WTC11 (cell line): Measurements from ENCODE around the gene IKBKG. TPM values are rescaled to one million over a fixed set of nuclear protein-coding genes. Genes with fewer than 3 reads are reported as not detected.
"Not testable (repeated sequence)": the region's sequence is repeated elsewhere in the genome, so short reads cannot be mapped to it uniquely, and the experiment has no call there.

ENCODE experiments used
- ATAC-seq: fragments of 200-7000 bp; cut with Tn5 transposase; 2 replicates; pipeline ENCODE4 v1.10.0; 2021; ENCODE audit warnings: mild to moderate bottlenecking, moderate library complexity
- CTCF ChIA-PET: fragments of 300-600 bp; sonication (Branson Sonifier 250); formaldehyde crosslinking; loops from one replicate; lab custom pipeline; 2021; ENCODE audit warnings: antibody characterized with exemption; lab: Charles Lee
- POLR2A ChIA-PET: fragments of 350-600 bp; sonication (Branson Sonifier 250); formaldehyde crosslinking; loops from one replicate; lab custom pipeline; 2021; ENCODE audit warnings: antibody characterized with exemption; lab: Charles Lee
- DNase-seq: peaks from one replicate; pipeline ENCODE4 v3.0.0; 2021; ENCODE audit warnings: low spot score
- H3K27ac Mint-ChIP-seq: 2 replicates; pipeline ENCODE4 v1.8.0; 2021; ENCODE audit warnings: mixed read lengths
- H3K27me3 Mint-ChIP-seq: 2 replicates; pipeline ENCODE4 v1.8.0; 2021; ENCODE audit warnings: low read depth, mild to moderate bottlenecking, moderate library complexity, mixed read lengths
- H3K36me3 Mint-ChIP-seq: 2 replicates; pipeline ENCODE4 v1.8.0; 2021; ENCODE audit warnings: mixed read lengths
- H3K4me1 Mint-ChIP-seq: 2 replicates; pipeline ENCODE4 v1.8.0; 2022; ENCODE audit warnings: mixed read lengths
- H3K4me3 Mint-ChIP-seq: 2 replicates; pipeline ENCODE4 v1.8.0; 2021; ENCODE audit warnings: mild to moderate bottlenecking, moderate library complexity, mixed read lengths
- H3K9me3 Mint-ChIP-seq: 2 replicates; pipeline ENCODE4 v1.8.0; 2021; ENCODE audit warnings: mixed read lengths
- CBFB ChIP-seq: sonication (generic); formaldehyde crosslinking; IDR thresholded peaks from 2 replicates; pipeline ENCODE4 v1.8.1; 2022; ENCODE audit warnings: mild to moderate bottlenecking, low read depth, missing genetic modification reagents
- CREB1 ChIP-seq: sonication (generic); formaldehyde crosslinking; IDR thresholded peaks from 2 replicates; pipeline ENCODE4 v1.8.0; 2023; ENCODE audit warnings: mild to moderate bottlenecking, missing genetic modification reagents
- GABPB1 ChIP-seq: sonication (generic); formaldehyde crosslinking; IDR thresholded peaks from 2 replicates; pipeline ENCODE4 v1.8.1; 2023; ENCODE audit warnings: mild to moderate bottlenecking, missing genetic modification reagents
- IRF2 ChIP-seq: sonication (generic); formaldehyde crosslinking; IDR thresholded peaks from 2 replicates; pipeline ENCODE4 v1.8.0; 2022; ENCODE audit warnings: low read depth, missing genetic modification reagents, borderline replicate concordance
- NFATC4 ChIP-seq: fragments of 250-450 bp; sonication (Bioruptor Pico); IDR thresholded peaks from 2 replicates; pipeline ENCODE4 v1.9.0; 2021; ENCODE audit warnings: mild to moderate bottlenecking
- total RNA-seq: library from RNA; stranded (reverse); gene quantifications from 3 replicates; pipeline ENCODE4 v1.2.3, GENCODE V29; 2021
- TF ChIP-seq, protein P1 (sequence below): sonication (generic); formaldehyde crosslinking; IDR thresholded peaks from 2 replicates; pipeline ENCODE4 v1.8.0; 2023; ENCODE audit warnings: missing genetic modification reagents
- TF ChIP-seq, protein P2 (sequence below): fragments of 250-450 bp; sonication (Bioruptor Pico); IDR thresholded peaks from 2 replicates; pipeline ENCODE4 v1.9.0; 2021; ENCODE audit warnings: mild to moderate bottlenecking
- TF ChIP-seq, protein P3 (sequence below): fragments of 250-450 bp; sonication (Bioruptor Pico); IDR thresholded peaks from 2 replicates; pipeline ENCODE4 v1.9.0; 2021; ENCODE audit warnings: mild to moderate bottlenecking, borderline replicate concordance
- TF ChIP-seq, protein P4 (sequence below): fragments of 250-450 bp; sonication (Bioruptor Pico); IDR thresholded peaks from 2 replicates; pipeline ENCODE4 v1.9.0; 2021; ENCODE audit warnings: moderate library complexity, mild to moderate bottlenecking, inconsistent platforms, borderline replicate concordance

The IKBKG gene
- total RNA-seq, 1 experiment from 2014 or later = 29.1 TPM

DNA sequence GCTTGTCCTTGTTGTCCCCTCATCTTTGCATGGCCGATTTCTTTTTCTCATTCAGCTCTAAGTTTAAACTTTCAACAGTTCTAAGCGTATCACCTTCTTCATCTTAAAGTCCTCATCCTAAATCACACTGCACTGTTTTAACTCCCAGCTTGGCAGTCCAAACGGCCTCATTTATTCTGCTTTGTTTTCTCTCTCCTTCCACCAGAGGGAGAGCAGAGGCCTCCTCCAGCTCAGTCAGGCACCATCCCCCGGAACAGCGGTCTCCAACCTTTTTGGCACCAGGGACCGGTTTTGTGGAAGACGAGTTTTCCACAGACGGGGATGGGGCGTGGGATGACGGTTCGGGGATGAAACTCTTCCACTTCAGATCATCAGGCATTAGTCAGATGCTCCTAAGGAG, 22.9 kb downstream of the IKBKG start:
- ATAC-seq = peak; percentile 72

DNA sequence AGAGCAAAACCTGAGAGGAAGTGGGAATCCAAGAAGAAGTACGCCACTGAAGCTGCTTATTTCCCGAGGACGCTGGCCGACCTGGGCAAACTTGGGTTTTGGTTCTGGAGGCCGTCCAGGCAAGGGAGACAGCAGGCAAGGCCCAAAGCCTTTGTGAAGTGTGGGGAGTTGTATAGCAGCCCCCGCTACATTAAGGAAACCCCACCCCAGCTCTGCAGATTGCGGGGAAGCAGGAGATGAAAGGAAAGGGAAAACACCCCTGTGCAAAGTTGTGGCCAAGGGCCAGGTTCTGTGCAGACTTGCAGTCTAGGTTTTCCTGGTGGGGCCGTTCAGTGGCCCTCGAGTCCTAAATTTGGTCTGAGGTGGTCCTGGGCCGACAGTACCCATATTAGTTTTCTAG, 25.6 kb downstream of the IKBKG start:
- CTCF ChIA-PET, H3K27me3 Mint-ChIP-seq, H3K9me3 Mint-ChIP-seq, POLR2A ChIA-PET, H3K4me1 Mint-ChIP-seq, H3K36me3 Mint-ChIP-seq, H3K4me3 Mint-ChIP-seq, H3K27ac Mint-ChIP-seq, DNase-seq, ATAC-seq: not testable (repeated sequence)

More for the DNA sequence above, 22.9 kb downstream of the IKBKG start:
- CTCF ChIA-PET, H3K27me3 Mint-ChIP-seq, H3K4me3 Mint-ChIP-seq, H3K27ac Mint-ChIP-seq, H3K4me1 Mint-ChIP-seq, DNase-seq, H3K9me3 Mint-ChIP-seq, POLR2A ChIA-PET, H3K36me3 Mint-ChIP-seq: not testable (repeated sequence)

DNA sequence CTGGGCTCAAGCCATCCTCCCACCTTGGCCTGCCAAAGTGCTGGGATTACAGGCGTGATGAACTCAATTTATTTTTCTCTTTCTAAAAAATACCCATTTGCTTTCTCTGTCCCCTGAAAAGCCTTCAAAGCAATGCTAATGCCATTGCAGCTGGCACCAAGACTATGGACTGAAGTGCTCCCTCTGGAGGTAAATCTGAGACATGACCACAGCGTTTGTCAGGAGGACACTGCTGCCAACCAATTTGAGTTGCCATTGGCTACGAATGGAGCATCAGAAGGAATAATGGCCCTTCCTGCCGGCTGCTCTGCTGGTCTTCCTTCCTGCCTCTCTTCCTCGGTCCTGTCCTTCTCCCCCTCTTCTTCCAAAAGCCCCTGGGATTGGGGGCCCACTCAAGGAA, 27.7 kb downstream of the IKBKG start:
- DNase-seq, H3K9me3 Mint-ChIP-seq, H3K4me1 Mint-ChIP-seq, H3K27me3 Mint-ChIP-seq, CTCF ChIA-PET, H3K4me3 Mint-ChIP-seq, POLR2A ChIA-PET, H3K36me3 Mint-ChIP-seq, H3K27ac Mint-ChIP-seq: not testable (repeated sequence)
- ATAC-seq = peak; percentile 91

DNA sequence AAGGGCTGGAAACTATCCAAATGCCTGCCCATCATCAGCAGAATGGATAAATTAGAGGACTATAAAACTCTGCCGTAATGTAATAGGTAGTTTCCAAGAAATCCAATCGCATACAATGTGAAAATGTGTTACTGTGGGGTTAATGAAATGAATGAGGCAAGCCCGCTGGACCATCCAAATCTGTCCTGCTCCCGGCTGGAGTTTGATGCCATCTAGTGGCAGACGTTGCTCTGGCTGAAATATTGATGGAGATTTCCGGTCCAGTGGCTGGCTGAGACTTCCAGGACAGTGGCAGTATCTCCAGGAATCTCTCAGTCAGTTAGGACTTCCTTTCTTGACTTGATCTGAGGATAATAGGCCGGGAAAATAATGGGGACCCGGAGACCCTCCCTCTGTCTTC, 35.6 kb downstream of the IKBKG start:
- H3K4me1 Mint-ChIP-seq, H3K4me3 Mint-ChIP-seq, CTCF ChIA-PET, H3K9me3 Mint-ChIP-seq, H3K27me3 Mint-ChIP-seq, H3K27ac Mint-ChIP-seq, DNase-seq, POLR2A ChIA-PET, H3K36me3 Mint-ChIP-seq: not testable (repeated sequence)
- ATAC-seq = peak; percentile 52

DNA sequence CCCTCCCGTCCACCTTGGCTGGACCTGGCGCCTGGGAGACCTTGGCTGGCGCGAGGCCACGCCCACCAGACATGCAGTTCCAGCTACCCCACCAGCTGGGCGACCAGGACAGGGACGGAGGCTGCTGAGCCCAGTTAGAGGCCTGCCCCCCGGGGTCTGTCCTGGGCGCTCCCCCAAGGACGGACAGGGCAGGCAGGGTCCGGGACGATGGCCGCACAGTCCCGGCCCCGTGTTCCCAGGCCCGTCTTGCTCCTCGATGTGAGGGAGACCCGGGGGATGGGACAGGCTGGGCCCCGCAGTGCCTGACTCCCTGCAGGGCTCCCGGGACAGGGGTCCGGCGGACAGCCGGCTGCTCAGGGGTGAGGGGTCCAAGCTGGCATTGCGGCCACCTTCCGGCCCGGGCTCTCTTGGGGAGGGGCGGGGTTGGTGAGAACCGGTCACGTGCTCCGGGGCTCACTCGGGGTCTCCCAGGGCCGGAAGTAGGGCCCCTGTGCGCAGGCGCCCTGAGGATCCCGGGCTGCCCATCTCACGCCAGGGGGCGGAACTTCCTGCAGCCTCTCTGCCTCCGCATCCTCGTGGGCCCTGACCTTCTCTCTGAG, 37.3 kb downstream of the IKBKG start, which contains the start of gene CTAG1A:
Gene CTAG1A, plus strand, starts transcription at position 549 of the 599 bp plus-strand sequence. CDS start 74 bp downstream, outside the sequence.
- H3K4me3 Mint-ChIP-seq, ATAC-seq, DNase-seq, H3K36me3 Mint-ChIP-seq, H3K9me3 Mint-ChIP-seq, CTCF ChIA-PET, H3K27me3 Mint-ChIP-seq, H3K4me1 Mint-ChIP-seq, POLR2A ChIA-PET, H3K27ac Mint-ChIP-seq: not testable (repeated sequence)

DNA sequence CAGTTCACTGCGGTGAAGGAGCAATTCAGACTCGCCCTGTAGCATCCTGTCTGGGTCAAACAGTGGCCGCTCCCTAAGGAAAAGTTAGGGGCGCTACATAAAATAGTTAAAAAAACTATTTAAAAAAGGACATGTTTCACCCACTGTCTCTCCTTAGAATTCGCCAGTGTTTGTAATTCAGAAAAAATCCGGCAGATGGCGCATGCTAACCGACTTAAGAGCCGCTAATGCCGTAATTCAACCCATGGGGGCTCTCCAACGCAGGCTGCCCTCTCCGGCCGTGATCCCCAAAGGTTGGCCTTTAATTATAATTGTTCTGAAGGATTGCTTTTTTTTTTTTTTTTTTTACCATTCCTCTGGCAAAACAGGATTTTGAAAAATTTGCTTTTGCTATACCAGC, 43.0 kb downstream of the IKBKG start:
- H3K9me3 Mint-ChIP-seq, H3K4me1 Mint-ChIP-seq, POLR2A ChIA-PET, H3K36me3 Mint-ChIP-seq, H3K27me3 Mint-ChIP-seq, CTCF ChIA-PET, ATAC-seq, H3K4me3 Mint-ChIP-seq, DNase-seq, H3K27ac Mint-ChIP-seq: not testable (repeated sequence)

DNA sequence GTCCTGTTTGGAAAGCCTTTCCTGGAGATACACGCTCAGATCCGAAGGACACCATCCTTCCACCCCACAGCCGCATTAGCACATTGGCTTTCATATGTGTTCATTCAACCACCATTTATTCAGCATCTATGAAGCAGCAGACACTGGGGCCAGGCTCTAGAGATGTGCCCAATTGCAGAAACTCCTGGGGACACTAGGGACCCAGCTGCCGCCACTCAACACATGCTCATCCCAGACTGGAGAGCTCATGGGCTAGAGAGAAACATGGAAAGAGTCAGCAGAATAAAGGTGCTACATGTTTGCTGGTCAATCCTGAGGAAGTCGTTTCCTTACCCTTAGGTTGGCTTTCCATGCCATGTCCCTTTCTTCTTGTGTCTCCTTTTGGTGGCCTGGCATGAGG, 45.1 kb downstream of the IKBKG start:
- ChIA-PET CTCF (no interaction called here), POLR2A (no interaction called here)
- TF ChIP-seq NFATC4 (CRISPR knock-in tag) = no peak
- TF ChIP-seq, protein P1, sequence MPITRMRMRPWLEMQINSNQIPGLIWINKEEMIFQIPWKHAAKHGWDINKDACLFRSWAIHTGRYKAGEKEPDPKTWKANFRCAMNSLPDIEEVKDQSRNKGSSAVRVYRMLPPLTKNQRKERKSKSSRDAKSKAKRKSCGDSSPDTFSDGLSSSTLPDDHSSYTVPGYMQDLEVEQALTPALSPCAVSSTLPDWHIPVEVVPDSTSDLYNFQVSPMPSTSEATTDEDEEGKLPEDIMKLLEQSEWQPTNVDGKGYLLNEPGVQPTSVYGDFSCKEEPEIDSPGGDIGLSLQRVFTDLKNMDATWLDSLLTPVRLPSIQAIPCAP (CRISPR knock-in tag) = no peak
- TF ChIP-seq CBFB = no peak
- TF ChIP-seq, protein P2, sequence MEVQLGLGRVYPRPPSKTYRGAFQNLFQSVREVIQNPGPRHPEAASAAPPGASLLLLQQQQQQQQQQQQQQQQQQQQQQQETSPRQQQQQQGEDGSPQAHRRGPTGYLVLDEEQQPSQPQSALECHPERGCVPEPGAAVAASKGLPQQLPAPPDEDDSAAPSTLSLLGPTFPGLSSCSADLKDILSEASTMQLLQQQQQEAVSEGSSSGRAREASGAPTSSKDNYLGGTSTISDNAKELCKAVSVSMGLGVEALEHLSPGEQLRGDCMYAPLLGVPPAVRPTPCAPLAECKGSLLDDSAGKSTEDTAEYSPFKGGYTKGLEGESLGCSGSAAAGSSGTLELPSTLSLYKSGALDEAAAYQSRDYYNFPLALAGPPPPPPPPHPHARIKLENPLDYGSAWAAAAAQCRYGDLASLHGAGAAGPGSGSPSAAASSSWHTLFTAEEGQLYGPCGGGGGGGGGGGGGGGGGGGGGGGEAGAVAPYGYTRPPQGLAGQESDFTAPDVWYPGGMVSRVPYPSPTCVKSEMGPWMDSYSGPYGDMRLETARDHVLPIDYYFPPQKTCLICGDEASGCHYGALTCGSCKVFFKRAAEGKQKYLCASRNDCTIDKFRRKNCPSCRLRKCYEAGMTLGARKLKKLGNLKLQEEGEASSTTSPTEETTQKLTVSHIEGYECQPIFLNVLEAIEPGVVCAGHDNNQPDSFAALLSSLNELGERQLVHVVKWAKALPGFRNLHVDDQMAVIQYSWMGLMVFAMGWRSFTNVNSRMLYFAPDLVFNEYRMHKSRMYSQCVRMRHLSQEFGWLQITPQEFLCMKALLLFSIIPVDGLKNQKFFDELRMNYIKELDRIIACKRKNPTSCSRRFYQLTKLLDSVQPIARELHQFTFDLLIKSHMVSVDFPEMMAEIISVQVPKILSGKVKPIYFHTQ (CRISPR knock-in tag) = no peak
- TF ChIP-seq, protein P3, sequence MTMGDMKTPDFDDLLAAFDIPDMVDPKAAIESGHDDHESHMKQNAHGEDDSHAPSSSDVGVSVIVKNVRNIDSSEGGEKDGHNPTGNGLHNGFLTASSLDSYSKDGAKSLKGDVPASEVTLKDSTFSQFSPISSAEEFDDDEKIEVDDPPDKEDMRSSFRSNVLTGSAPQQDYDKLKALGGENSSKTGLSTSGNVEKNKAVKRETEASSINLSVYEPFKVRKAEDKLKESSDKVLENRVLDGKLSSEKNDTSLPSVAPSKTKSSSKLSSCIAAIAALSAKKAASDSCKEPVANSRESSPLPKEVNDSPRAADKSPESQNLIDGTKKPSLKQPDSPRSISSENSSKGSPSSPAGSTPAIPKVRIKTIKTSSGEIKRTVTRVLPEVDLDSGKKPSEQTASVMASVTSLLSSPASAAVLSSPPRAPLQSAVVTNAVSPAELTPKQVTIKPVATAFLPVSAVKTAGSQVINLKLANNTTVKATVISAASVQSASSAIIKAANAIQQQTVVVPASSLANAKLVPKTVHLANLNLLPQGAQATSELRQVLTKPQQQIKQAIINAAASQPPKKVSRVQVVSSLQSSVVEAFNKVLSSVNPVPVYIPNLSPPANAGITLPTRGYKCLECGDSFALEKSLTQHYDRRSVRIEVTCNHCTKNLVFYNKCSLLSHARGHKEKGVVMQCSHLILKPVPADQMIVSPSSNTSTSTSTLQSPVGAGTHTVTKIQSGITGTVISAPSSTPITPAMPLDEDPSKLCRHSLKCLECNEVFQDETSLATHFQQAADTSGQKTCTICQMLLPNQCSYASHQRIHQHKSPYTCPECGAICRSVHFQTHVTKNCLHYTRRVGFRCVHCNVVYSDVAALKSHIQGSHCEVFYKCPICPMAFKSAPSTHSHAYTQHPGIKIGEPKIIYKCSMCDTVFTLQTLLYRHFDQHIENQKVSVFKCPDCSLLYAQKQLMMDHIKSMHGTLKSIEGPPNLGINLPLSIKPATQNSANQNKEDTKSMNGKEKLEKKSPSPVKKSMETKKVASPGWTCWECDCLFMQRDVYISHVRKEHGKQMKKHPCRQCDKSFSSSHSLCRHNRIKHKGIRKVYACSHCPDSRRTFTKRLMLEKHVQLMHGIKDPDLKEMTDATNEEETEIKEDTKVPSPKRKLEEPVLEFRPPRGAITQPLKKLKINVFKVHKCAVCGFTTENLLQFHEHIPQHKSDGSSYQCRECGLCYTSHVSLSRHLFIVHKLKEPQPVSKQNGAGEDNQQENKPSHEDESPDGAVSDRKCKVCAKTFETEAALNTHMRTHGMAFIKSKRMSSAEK (CRISPR knock-in tag) = no peak
- TF ChIP-seq CREB1 (CRISPR knock-in tag) = no peak
- TF ChIP-seq, protein P4, sequence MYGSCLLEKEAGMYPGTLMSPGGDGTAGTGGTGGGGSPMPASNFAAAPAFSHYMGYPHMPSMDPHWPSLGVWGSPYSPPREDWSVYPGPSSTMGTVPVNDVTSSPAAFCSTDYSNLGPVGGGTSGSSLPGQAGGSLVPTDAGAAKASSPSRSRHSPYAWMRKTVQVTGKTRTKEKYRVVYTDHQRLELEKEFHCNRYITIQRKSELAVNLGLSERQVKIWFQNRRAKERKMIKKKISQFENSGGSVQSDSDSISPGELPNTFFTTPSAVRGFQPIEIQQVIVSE (CRISPR knock-in tag) = no peak
- no peak for TF ChIP-seq IRF2 (CRISPR knock-in tag)
- TF ChIP-seq GABPB1 (CRISPR knock-in tag) = no peak
- H3K36me3 Mint-ChIP-seq = peaks cover 10% of the 10 kb centered on the region
- no peak overlapping the region for H3K27ac Mint-ChIP-seq
- peaks cover 17% of the 10 kb centered on the region for H3K9me3 Mint-ChIP-seq
- H3K4me3 Mint-ChIP-seq = no peak overlapping the region
- DNase-seq (no peak), ATAC-seq (no peak)
- peaks cover 22% of the 10 kb centered on the region for H3K4me1 Mint-ChIP-seq
- H3K27me3 Mint-ChIP-seq = peaks cover 13% of the 10 kb centered on the region
